ENCODE data around the gene SLC5A3.
A peak's percentile ranks its signal among the peaks of the same experiment; 100 is the strongest.

Gene SLC5A3

GRCh38 chr21:34072145-34073031 lies 990 bp upstream of the SLC5A3 start:
- no peak for DNase-seq

DNA sequence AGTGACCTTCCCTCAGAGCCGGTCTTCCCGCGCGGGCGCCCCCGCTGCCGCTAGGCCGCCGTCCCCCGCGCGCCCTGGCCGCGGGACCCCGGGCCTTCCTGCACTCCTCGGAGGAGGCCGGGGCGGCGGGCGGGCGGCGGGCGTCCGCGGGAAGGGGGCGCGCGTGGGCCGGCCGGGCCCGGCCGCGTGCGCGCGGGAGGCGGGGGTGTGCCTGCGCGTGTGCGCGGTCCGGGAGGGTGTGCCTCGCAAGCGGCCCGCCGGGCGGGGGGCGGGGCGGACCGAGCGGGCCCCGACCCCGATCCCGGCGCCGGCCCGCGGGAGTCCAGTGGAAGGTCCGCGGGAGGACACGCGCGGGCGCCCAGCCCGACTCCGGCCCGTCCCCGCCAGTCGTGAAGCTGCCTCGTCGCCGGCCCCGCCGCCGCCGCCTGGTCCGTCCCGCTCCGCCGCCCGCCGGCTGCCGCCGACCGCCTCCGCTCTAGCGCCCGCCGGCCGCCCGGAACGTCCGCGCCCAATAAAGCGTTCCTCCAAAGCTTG lies 438 bp downstream of the SLC5A3 start:
- peak; percentile 22 for DNase-seq

DNA sequence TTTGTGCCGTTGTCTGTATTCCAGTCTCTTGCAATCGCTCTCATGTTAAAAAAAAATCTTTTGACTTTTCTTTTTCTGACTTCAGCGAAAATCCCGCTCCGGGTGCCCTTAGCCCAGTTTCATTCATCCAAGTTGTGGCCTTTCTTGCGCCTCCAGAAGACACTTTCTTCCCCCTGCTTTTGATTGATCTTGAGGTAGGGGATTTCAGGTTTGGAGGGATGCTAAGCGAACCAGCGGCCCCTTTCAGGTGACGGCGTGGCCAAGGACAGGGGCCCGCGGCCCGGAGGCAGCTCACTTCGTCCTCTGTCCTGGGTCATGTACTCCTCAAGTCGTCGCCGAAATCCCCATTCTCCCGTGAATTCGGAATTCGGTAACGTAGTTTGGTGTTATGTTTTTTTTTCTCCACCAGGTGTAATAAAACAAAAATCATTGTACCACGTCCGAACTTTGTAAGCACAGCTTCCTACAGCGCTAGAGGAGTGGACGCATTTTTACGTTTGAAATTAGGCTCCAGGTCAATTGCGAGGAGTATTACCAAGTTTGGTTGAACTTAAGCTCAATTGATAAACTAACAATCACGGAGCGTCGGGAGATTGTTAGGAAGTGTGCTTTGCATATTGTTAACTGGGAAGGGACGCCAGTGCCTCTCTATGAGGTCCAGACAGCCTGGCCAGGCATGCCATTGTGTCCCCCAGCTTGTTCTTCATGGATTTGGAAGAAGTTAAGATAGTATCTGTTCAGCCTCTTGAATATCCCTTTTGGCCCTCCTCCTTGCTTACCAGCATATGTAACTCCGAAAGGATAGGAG lies 1.1 kb downstream of the SLC5A3 start:
- no peak for DNase-seq

GRCh38 chr21:34075091-34075425 lies 1.7 kb downstream of the SLC5A3 start:
- no peak for DNase-seq

DNA sequence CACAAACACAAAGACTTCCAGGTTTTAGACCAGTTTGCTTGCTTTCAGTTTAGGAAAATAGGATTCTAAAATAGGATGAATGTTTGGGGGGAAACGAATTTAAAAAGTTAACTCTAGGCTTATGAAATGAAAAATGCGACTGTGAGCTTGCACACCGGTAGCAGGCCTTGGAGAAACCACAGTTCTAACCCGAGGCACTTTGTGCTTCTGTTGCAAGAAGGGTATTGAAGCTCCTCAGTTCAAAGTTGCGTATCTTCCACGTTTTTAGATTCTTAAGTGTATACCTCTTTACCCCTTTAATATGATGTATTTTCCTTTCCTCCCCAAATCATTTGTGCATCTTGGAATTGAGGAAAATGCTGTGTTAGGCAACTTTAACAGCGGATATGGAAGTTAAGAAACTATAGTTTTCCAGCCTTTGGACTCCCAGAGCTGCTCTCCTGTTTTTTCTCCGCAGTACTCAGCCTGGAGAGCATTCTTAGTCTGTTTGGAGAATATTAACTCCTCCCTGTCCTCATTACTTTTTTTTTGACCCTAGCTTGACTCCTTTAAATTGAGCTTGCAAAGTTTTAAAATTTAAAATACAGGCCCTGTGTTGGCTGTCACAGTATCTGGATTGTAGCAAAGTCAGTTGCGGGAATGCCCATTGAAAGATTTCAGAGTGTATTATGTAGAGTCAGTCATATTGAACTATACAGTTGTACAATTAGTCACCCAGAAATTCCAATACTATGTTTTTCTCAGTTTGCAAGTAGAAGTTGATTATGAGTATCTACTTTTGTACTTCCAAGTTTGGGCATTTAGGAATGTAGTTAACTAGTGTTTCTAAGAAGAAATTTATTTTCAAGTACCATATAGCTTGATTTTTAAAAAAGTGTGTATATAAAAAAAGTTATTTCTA lies 2.6 kb downstream of the SLC5A3 start:
- no peak for DNase-seq

- DNase-seq = no peak
Observed at GRCh38 chr21:34076835-34077234, 3.5 kb downstream of the SLC5A3 start.

GRCh38 chr21:34077888-34078287 lies 4.5 kb downstream of the SLC5A3 start:
- no peak for DNase-seq

DNA sequence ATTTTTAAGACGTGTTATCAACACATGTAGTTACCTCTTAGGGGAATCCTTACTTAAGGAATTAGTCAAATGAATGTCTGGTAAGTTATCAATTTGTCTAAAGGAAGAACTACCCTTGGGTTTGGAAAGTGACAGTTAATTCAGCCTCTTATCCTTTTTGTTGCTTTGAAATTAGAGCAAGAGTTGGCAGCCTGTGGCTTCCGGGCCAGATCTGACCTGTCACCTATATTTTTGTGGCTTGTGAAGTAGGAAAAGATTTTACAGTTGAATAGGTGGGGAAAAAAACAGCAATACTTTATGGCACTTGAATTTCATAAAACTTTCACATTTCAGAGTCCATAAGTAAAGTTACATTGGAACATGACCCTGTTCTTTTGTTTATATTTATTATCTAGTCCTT lies 5.5 kb downstream of the SLC5A3 start:
- no peak for DNase-seq

DNA sequence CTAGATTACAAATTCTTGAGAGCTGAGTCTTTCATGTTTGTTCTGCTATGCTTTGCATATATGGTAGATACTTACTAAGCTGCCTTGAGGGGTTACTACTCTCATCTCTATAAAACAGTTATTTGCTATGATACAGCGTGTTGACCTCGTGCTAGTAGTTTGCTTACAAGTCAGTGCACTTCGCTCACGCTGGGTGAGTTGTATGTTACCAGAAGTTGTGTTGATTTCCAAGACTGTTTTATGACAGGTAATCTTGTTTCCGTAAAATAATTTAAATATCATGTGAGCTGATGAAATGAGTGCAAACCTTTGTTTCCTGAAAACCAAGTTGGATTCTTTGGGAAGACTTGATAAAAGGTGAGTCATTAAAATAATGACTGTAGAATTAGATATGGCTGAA lies 7.3 kb downstream of the SLC5A3 start:
- no peak for DNase-seq

GRCh38 chr21:34082769-34083168 lies 9.4 kb downstream of the SLC5A3 start:
- no peak for DNase-seq

DNA sequence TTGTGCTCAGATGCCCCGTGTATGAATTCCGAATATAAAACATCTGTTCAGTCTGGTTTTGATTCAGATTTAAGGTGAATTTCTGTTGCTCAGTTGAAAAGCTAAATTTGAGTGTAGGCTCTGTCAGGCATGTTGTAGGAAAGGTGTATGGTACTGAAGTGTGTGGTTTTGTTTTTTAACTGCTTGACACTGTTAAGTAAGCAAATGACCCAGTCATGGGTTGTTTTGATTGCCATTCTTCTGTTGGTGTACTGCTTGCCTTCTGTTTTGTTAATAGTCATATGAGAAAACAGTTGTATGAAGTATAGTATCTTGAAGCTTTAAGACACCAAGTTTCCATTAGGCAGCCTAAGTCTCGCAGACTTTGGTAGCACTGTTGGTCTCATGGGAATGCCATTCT lies 10.0 kb downstream of the SLC5A3 start:
- no peak for DNase-seq

DNA sequence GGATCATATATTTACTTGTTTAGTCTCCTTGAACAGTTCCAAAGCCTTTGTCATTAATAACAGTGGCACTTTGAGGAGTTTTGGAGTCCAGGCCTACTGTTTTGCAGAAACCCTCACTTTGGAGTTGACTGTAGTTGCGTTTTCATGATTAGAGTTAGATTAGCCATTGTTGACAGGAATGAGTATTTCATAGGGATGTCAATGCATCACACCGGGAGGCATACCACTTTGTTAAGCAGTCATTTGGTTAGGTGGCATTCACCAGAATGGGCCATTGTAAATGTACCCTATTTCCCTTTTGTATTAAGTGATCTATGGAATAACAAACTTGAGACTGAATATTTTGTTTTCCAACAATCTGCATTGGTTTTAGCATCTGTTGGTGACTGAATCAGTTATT lies 11.8 kb downstream of the SLC5A3 start:
- DNase-seq = no peak

- no peak for DNase-seq
Observed at GRCh38 chr21:34086887-34087306, 13.5 kb downstream of the SLC5A3 start.

DNA sequence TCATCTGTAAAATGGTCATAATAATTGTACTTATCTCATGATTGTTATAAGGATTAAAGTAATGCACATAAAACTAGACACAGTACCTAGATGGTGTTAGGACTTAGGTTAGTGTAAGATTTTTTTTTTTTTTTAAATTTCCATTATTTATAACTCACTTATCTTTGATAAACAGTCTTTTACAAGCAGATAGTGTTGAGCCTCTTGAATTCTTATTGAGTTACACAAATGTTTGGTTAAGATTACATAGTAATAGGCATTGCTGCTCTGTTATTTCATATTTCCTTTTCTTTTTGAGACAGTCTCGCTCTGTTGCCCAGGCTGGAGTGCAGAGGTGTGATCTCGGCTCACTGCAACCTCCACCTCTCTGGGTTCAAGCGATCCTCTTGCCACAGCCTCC lies 15.4 kb downstream of the SLC5A3 start:
- no peak for DNase-seq

GRCh38 chr21:34091032-34091431 lies 17.7 kb downstream of the SLC5A3 start:
- DNase-seq = no peak

DNA sequence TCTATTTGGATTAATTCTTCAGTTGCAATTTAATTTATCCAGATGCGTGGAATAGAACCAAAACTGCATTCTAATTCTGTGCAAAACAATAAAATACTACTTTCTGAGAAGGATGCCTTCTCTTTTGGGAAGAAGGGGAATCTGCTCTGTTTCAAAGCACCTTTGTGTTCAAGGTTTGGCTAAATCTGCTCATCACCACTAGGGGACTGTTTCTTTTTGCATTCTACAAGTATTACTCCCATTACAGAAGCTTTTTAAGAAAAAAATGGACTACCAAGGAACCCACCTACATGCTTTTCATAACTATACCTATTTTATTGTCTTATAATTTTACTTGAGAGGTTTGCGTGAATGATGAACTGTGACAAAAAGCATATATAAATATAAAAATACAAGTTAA lies 18.2 kb downstream of the SLC5A3 start:
- DNase-seq = no peak

- DNase-seq = no peak
Observed at GRCh38 chr21:34092262-34092921, 19.0 kb downstream of the SLC5A3 start.

GRCh38 chr21:34093083-34093482 lies 19.7 kb downstream of the SLC5A3 start:
- DNase-seq = no peak

- no peak for DNase-seq
Observed at GRCh38 chr21:34094949-34095348, 21.6 kb downstream of the SLC5A3 start.

DNA sequence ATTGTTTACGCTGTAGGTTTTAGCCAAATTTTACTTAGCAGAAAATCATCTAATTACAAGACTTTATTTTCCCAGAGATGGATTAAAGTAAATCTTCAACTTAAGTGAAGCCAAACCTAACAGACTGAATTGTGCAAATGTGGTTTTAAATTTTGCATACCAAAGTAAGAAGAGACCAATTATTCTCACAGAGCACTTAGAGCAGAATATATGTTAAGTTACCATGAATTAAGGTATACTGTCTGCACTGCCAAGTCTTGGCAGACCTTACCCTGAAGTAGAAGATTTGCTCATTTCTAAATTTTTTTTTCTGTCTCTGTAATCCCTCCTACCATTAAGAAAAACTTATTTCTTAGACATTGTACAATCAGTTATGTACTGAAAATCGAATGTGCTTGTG lies 24.1 kb downstream of the SLC5A3 start:
- no peak for DNase-seq

- DNase-seq = no peak
Observed at GRCh38 chr21:34100337-34100736, 27.0 kb downstream of the SLC5A3 start.

- DNase-seq = no peak
Observed at GRCh38 chr21:34100790-34101189, 27.4 kb downstream of the SLC5A3 start.
